NCI-H2196 treated with DMSO at 0.1 percent for 48 hours (cell line): ENCODE data around the gene ZNF862.
A peak's percentile ranks its signal among the peaks of the same experiment; 100 is the strongest.

ENCODE experiments used
- DNase-seq: peaks from one replicate; lab custom pipeline; 2025; ENCODE audit not compliant: unreplicated experiment; lab: John Stamatoyannopoulos, UW

ZNF862 gene

DNA sequence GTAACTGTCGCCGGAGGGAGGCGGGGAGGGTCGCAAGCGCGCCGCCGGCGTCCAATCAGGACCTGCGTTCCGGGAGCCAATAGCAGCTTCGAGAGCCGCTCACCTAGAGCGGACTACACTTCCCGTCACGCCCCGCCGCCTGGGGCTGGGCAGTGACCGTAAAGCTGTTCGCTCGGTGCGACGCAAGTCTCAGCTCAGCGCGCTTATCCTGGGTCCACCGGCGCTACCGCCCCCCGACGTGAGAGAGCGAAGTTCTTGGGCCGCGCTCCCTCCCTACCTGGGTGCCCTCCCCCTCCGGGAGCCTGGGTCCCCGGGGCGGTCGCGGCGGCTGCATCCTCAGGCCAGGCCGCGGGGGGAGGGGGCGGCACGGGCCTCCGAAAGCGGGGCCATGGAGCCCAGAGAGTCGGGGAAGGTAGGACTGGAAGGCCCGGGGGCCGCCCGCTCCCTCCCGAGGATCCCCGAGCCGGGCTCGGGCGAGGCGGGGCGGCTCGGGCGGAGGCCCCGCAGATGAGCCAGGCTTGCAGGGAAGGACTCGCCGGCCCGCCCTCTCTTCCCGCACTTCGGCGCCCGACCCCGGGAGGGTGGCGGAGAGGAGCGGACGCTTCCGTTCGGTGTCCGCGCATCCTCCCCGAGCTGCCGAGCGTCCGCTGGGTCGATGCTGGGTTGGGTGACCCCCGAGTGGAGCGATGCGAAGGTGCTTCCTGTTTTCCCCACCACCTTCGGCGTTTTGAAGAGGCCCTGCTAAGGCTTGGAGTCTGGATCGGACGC is at the start of gene ZNF862:
Gene ZNF862 (plus strand): TSS at position 152 of the 768 bp plus-strand sequence. CDS start 237 bp downstream, at position 389.
- DNase-seq, result peak; percentile 98

DNA sequence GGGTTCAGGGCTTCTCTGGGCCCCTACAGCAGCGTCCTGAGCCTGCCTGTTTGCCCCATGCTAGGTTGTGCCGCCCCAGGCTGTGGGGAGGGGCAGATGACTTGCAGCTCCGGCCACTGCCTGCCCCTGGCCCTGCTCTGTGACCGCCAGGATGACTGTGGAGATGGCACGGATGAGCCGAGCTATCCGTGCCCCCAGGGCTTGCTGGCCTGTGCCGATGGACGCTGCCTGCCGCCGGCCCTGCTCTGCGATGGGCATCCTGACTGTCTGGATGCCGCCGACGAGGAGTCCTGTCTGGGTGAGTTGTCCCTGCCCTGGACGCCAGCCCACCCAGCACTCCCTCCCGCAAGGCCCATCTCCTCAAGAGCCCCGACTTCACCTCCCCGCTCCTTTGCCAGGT is 49.1 kb upstream of the ZNF862 start:
- DNase-seq, result no peak

DNA sequence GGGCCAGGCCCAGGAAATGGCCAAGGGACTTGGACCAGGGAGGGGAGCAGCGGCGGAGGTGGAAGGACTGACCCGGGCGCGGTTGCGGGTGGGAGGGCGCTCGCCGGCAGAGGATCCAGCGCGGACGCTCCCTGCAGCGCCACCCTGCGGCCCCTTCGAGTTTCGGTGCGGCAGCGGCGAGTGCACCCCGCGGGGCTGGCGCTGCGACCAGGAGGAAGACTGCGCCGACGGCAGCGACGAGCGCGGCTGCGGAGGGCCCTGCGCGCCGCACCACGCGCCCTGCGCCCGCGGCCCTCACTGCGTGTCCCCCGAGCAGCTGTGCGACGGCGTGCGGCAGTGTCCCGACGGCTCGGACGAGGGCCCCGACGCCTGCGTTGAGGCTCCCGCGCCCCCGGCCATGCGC is 48.0 kb upstream of the ZNF862 start:
- DNase-seq, result no peak

DNA sequence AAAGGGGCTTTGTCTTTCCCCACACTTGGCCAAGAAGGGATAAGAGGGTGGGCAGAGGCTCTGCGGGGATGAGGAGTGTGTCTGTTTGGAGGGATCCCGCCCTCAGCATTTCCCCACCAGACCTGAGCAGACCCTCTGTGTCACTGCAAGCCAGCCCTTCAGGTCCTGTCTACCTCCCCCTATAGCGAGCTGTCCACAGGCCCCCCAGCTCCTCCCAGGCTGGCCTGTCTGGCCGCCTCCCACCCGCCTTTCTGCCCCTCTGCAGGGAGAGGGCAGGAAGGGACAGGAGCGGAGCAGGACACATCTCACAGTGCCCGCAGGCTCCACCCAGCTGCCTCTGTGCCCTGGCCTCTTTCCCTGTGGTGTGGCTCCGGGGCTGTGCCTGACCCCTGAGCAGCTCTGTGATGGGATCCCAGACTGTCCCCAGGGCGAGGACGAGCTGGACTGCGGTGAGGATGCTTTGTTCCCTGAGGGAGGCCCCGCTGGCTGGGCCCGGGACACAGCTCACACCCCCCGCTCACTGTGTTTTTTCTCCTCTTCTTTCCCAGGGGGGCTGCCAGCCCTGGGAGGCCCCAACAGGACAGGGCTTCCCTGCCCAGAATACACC is 47.3 kb upstream of the ZNF862 start:
- no peak for DNase-seq

DNA sequence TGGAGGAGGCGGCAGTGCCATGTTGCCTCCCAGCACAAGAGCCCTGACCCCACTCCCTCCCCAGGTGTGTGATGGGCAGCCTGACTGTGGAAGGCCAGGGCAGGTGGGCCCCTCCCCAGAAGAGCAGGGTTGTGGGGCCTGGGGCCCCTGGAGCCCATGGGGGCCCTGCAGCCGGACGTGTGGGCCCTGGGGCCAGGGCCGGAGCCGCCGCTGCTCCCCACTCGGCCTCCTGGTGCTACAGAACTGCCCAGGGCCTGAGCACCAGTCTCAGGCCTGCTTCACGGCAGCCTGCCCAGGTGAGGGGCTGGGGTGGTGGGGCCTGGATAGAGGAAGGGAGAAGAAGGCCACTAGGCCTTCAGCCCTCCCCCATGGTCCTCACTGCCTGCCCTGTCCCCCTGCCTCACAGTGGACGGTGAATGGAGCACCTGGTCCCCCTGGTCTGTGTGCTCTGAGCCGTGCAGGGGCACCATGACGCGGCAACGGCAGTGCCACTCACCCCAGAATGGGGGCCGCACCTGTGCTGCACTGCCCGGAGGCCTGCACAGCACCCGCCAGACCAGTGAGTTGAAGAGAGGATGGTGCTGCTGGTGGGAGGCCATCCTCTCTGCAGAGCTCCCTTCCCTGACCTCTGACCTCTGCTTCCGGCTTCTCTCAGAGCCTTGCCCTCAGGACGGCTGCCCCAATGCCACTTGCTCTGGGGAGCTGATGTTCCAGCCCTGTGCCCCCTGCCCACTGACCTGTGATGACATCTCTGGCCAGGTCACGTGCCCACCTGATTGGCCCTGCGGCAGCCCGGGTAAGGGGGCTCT is 46.6 kb upstream of the ZNF862 start:
- no peak for DNase-seq

DNA sequence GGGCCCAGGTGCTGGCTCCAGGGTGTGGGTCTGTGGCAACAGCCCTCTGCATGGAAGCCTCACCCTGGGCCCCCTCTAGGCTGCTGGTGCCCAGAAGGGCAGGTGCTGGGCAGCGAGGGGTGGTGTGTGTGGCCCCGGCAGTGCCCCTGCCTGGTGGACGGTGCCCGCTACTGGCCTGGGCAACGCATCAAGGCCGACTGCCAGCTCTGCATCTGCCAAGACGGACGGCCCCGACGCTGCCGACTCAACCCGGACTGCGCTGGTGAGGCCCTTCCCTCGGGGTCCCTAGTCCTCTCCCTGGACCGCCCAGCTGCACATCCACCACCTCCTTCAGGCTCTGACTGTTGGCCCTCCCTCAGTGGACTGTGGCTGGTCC is 46.0 kb upstream of the ZNF862 start:
- no peak for DNase-seq

DNA sequence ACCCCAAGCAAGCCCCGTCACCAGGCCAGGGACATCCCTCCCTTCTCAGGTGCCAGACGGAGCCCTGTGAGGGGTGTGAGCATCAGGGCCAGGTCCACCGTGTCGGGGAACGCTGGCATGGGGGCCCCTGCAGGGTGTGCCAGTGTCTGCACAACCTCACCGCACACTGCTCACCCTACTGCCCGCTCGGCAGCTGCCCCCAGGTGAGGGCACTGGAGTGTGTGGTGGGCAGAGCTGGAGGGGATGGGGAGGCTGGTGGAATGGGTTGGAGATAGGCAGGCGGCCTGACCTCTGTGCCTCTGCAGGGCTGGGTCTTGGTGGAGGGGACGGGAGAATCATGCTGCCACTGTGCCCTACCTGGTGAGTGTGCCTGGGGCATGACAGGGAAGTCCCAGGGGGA is 44.9 kb upstream of the ZNF862 start:
- no peak for DNase-seq

DNA sequence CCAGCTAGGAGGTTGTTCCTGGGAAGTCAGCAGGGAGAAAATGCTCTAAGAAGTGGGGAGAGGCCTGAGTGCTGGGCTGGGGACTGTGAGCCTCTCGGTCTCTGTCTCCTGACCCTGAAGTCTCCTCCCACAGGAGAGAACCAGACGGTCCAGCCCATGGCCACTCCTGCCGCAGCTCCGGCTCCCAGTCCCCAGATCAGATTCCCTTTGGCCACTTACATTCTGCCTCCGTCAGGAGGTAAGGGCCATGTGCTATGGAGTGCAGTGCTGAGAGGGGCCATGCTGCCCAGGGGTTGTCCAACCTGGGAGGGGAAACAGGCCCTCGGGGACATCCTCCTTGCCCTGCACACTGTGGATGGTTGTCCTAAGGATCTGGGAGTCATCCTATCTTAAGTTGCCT is 43.5 kb upstream of the ZNF862 start:
- no peak for DNase-seq

DNA sequence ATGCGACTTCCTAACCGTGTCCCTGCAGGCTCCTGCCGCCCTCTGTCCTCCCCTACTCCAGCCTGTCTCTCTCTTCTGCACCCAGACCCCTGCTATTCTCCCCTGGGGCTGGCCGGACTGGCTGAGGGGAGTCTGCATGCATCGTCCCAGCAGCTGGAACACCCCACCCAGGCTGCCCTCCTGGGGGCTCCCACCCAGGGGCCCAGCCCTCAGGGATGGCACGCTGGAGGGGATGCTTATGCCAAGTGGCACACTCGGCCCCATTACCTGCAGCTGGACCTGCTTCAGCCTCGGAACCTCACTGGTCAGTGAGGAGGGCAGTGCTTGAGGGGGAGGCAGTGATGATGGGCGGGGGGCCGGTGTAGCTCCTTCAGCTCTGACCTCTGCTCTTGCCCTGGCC is 43.0 kb upstream of the ZNF862 start:
- DNase-seq, result no peak

DNA sequence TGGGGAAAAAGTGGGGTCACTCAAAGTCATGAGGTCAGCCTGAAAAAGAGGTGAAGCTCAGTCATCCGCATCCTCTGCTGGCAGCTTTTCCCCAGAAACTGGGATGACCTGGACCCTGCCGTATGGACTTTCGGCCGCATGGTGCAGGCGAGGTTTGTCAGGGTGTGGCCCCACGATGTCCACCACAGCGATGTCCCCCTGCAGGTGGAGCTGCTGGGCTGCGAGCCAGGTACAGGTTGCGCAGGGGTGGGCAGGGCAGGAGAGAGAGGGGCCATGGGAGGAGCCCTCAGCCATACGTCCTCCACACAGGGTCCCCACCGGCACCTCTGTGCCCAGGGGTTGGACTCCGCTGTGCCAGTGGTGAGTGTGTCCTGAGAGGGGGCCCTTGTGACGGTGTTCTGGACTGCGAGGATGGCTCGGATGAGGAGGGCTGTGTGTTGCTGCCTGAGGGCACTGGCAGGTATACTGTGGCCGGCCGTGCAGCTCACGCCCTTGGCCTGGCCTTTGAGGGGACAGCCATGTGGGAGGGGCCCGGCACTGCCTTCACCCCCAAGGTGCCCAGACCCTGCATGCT is 41.8 kb upstream of the ZNF862 start:
- no peak for DNase-seq

DNA sequence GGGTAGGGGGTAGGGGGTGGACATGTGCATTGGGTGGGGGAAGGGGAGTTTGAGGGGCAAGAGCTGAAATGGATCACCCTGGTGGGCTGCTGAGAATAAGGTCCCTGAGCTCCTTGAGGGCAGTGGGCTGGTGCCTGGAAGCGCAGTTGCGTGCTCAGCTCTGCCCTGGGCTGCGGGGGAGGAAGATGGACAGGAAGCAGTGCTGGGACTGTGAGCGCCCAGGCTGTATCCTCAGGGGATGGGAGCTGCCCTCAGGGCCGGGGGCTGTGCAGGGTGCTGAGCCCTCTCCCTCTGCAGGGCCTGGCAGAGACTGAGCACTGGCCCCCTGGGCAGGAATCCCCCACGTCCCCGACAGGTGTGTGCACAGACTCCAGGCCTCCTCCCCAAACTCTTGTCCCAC is 40.4 kb upstream of the ZNF862 start:
- no peak for DNase-seq

DNA sequence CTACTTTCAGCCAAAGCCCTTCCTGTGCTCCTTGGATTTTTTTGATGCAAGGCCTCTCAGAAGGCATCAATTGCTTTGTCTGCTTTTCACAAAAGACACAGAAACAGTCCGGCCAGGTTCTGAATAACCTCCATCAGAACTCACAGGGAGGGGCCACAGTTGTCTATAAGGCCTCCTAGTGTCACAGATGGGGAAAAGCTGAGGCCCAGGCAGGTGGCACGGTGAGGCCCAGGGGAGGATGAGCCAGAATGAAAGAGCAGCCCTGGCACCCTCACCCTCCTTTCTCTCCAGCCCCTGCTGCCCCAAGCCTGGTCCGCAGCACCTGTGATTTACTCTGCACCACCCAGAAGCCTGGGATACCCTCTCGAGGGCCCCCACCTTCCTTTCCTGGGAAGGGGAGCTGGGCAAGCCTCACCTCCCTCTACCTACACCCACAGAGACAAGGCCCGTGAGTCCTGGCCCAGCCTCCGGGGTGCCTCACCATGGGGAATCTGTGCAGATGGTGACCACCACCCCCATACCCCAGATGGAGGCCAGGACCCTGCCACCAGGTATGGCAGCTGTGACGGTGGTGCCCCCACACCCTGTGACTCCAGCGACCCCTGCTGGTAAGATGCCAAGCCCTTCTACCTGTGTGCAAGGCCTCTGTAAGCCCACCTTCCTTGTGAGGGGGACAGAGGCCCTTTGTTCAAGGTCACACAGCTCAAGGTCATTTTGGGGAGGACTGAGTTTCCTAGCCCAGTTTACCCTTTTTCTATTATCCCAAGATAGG is 38.6 kb upstream of the ZNF862 start:
- no peak for DNase-seq

DNA sequence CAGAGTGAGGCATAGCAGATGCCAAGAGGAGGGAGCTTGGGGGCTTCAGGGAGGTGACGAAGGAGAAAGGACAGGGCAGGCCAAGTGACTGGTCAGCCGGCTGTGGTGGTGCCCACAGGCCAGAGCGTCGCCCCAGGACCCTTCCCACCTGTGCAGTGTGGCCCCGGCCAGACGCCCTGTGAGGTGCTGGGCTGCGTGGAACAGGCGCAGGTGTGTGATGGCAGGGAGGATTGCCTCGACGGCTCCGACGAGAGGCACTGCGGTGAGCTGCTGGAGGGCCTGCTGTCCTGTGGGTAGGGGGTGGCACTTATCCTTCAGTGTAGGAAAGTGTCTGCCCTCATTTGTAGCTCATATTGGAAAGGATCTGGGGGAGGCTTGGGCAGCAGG is 38.0 kb upstream of the ZNF862 start:
- no peak for DNase-seq

DNA sequence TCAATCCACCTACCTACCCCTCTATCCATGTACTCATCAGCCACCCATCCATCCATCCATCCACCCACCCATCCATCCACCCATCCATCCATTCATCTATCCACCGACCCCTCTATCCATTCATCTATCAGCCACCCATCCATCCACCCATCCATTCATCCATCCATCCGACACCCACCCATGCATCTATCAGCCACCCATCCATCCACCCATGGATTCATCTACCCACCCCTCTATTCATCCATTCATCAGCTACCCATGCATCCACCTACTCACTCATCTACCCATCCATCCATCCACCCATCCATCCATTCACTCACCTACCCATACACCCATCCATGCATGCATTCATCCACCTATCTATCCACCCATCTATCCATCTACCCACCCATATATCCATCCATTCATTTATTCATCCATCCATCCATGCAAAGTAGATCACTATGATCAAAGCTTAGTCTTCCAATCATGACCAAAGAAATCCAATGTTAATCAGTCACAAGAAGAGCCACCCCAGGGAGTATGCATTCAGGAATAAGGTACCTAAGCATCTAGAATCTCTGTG is 37.1 kb upstream of the ZNF862 start:
- DNase-seq, result no peak

DNA sequence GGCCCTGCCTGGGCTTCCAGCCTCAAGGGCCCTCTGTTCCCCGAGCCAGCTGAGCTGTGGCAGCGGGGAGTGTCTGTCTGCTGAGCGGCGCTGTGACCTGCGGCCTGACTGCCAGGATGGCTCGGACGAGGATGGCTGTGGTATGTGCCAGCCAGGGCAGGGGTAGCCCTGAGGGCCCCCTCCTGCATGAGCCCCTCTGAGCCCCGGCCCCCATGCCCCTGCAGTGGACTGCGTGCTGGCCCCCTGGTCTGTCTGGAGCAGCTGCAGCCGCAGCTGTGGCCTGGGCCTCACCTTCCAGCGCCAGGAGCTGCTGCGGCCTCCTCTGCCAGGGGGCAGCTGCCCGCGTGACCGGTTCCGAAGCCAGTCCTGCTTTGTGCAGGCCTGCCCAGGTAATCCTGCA is 36.4 kb upstream of the ZNF862 start:
- no peak for DNase-seq

DNA sequence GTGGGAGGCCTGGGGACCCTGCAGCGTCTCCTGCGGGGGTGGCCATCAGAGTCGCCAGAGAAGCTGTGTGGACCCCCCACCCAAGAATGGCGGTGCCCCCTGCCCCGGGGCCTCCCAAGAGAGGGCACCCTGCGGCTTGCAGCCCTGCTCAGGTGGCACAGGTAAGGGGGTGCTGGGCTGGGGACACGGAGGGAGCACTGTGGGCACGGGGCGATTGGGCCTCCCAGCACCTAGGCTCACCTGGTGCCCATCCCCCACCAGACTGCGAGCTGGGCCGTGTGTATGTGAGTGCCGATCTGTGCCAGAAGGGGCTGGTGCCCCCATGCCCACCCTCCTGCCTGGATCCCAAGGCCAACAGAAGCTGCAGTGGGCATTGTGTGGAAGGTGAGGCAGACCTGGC is 35.2 kb upstream of the ZNF862 start:
- DNase-seq, result no peak

DNA sequence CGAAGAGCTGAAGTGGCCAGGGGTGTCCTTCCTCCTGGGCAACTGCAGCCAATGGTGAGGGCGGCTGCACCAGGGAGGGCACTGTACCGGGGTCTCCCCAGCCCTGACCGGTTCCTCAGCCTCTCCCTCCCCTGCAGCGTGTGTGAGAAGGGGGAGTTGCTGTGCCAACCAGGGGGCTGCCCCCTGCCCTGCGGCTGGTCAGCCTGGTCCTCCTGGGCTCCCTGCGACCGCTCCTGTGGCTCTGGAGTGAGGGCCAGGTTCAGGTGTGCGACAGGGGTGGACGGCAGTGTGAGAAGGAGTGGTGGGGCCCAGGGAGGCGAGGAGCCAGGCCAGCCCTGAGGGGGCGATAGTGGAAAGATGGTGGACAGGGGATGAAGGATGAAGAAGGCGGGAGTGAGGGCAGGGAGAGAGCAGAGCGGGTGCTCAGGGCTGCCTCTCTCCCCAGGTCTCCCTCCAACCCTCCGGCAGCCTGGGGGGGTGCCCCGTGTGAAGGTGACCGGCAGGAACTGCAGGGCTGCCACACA is 34.6 kb upstream of the ZNF862 start:
- DNase-seq, result no peak

DNA sequence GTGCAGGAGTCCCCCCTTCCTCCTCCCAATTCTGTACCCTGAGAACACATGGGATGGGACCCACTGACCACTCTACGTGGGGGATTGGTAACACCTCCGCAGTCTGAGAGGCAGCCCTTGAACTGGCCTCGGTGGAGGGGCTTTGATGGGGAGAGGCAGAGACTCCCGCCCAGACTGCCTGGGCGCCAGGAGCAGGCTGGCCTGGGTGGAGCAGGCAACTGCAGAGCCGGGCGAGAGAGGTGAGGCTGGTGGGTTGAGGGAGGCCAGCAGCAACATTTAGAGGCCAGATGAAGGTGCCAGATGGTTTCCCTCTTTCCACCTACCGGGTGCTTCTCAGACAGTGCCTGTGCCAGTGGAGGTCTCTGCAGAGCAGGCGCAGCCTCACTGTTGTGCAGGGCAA is 34.1 kb upstream of the ZNF862 start:
- no peak for DNase-seq

DNA sequence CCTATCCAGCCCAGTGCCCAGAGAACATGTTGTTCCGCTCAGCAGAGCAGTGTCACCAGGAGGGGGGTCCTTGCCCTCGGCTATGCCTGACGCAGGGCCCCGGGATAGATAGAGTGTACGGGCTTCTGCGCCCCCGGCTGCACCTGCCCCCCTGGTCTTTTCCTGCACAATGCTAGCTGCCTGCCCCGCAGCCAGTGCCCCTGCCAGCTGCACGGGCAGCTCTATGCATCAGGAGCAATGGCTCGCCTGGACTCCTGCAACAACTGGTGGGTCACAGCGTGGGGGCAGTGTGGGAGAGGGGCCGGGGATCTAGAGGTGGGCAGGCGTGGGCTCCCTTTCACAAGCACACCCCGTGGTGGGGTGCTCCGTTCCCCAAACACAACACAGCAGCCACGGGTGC is 31.4 kb upstream of the ZNF862 start:
- DNase-seq, result no peak

DNA sequence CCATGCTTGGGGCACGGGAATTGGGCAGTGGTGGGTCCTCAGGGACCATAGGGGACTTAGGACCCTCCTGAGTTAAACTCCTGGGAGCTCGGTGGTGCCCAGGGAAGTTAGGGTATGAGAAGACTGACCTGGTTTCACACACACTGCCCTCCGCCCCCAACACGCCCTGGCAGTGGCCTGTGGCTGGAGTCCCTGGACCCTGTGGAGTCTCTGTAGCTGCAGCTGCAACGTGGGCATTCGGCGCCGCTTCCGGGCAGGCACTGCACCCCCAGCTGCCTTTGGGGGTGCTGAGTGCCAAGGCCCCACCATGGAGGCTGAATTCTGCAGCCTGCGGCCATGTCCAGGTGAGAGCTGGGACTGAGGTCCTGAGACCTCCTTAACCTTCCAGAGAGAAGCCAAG is 29.9 kb upstream of the ZNF862 start:
- DNase-seq, result no peak

DNA sequence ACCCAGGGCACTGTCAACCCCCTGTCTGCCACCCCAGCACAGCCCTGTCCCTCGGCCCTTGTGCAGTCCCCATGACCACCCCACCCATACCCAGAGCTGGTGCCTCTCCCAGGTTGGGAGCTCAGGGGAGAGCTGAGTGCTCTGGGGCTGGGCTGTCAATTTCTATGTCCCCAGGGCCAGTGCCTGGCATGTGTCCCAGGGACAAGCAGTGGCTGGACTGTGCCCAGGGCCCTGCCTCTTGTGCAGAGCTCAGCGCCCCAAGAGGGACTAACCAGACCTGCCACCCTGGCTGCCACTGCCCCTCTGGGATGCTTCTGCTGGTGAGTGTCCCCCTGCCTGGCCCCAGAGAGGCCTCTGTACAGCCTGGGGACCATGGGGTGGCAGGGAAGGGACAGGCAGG is 29.0 kb upstream of the ZNF862 start:
- DNase-seq, result no peak
